H9 (cell line): Measurements from ENCODE around the gene SH3GL1. TPM values are rescaled to one million over a fixed set of nuclear protein-coding genes. Genes with fewer than 3 reads are reported as not detected.
A peak's percentile ranks its signal among the peaks of the same experiment; 100 is the strongest.

Experiments
- DNase-seq: peaks from one replicate; pipeline ENCODE4 v3.0.0-alpha.2; 2017
- H2AFZ ChIP-seq: one replicate; pipeline ENCODE4 v1.6.1; 2013; ENCODE audit warnings: mild to moderate bottlenecking, low read length, control low read depth, moderate library complexity
- H2AK5ac ChIP-seq: 2 replicates; pipeline ENCODE4 v1.6.1; 2013; ENCODE audit warnings: low read length, control low read depth, mixed read lengths; ENCODE audit not compliant: insufficient read length
- H2BK120ac ChIP-seq: one replicate; pipeline ENCODE4 v1.6.1; 2013; ENCODE audit warnings: low read depth, mild to moderate bottlenecking, low read length, control low read depth, inconsistent platforms; ENCODE audit not compliant: poor library complexity, severe bottlenecking
- H2BK12ac ChIP-seq: 2 replicates; pipeline ENCODE4 v1.6.1; 2013; ENCODE audit warnings: low read length, control low read depth, mixed read lengths, low read depth; ENCODE audit not compliant: insufficient read length
- H2BK15ac ChIP-seq: 2 replicates; pipeline ENCODE4 v1.6.1; 2013; ENCODE audit warnings: low read depth, low read length, control low read depth
- H2BK20ac ChIP-seq: one replicate; pipeline ENCODE4 v1.6.1; 2013; ENCODE audit warnings: low read depth, mild to moderate bottlenecking, low read length, control low read depth, inconsistent platforms; ENCODE audit not compliant: poor library complexity, severe bottlenecking
- H2BK5ac ChIP-seq: 2 replicates; pipeline ENCODE4 v1.6.1; 2013; ENCODE audit warnings: low read length, control low read depth, mixed read lengths; ENCODE audit not compliant: insufficient read length
- H3K14ac ChIP-seq: 2 replicates; pipeline ENCODE4 v1.6.1; 2013; ENCODE audit warnings: low read length, control low read depth; ENCODE audit not compliant: insufficient read depth
- H3K18ac ChIP-seq: 2 replicates; pipeline ENCODE4 v1.6.1; 2013; ENCODE audit warnings: low read depth, mild to moderate bottlenecking, mixed read lengths, low read length, control low read depth; ENCODE audit not compliant: insufficient read length
- H3K23ac ChIP-seq: 2 replicates; pipeline ENCODE4 v1.6.1; 2013; ENCODE audit warnings: low read length, control low read depth, mixed read lengths, low read depth; ENCODE audit not compliant: insufficient read length
- H3K23me2 ChIP-seq: 2 replicates; pipeline ENCODE4 v1.6.1; 2013; ENCODE audit warnings: low read depth, mild to moderate bottlenecking, mixed read lengths, low read length, control low read depth; ENCODE audit not compliant: insufficient read length, poor library complexity, severe bottlenecking
- H3K27ac ChIP-seq: 2 replicates; pipeline ENCODE4 v1.5.1; 2013; ENCODE audit warnings: low read length, control low read depth, mixed read lengths, low read depth; ENCODE audit not compliant: insufficient read length
- H3K27me3 ChIP-seq: 2 replicates; pipeline ENCODE4 v1.6.1; 2013; ENCODE audit warnings: low read length, control low read depth, inconsistent platforms; ENCODE audit not compliant: insufficient read depth
- H3K4ac ChIP-seq: 2 replicates; pipeline ENCODE4 v1.6.1; 2013; ENCODE audit warnings: low read depth, mild to moderate bottlenecking, control low read depth, inconsistent platforms, low read length, moderate library complexity
- H3K4me1 ChIP-seq: 2 replicates; pipeline ENCODE4 v1.6.1; 2013; ENCODE audit warnings: low read length, control low read depth, inconsistent platforms; ENCODE audit not compliant: insufficient read depth
- H3K4me2 ChIP-seq: 2 replicates; pipeline ENCODE4 v1.6.1; 2013; ENCODE audit warnings: low read length, control low read depth, mixed read lengths; ENCODE audit not compliant: insufficient read length, insufficient read depth
- H3K56ac ChIP-seq: 2 replicates; pipeline ENCODE4 v1.6.1; 2013; ENCODE audit warnings: low read depth, mild to moderate bottlenecking, mixed read lengths, low read length, control low read depth; ENCODE audit not compliant: insufficient read length
- H3K79me1 ChIP-seq: 2 replicates; pipeline ENCODE4 v1.6.1; 2013; ENCODE audit warnings: low read depth, mild to moderate bottlenecking, moderate library complexity, low read length, control low read depth, inconsistent platforms; ENCODE audit not compliant: insufficient read depth, poor library complexity, severe bottlenecking
- H3K79me2 ChIP-seq: 2 replicates; pipeline ENCODE4 v1.6.1; 2013; ENCODE audit warnings: low read length, control low read depth, inconsistent platforms; ENCODE audit not compliant: insufficient read depth
- H3K9ac ChIP-seq: 2 replicates; pipeline ENCODE4 v1.6.1; 2013; ENCODE audit warnings: low read length, control low read depth, mixed read lengths; ENCODE audit not compliant: insufficient read length; ENCODE audit errors: extremely low read depth
- H3K9me3 ChIP-seq: one replicate; pipeline ENCODE4 v1.6.1; 2013; ENCODE audit warnings: low read depth, low read length, inconsistent platforms; ENCODE audit not compliant: control insufficient read depth
- H3T11ph ChIP-seq: one replicate; pipeline ENCODE4 v1.6.1; 2013; ENCODE audit warnings: mild to moderate bottlenecking, low read length, control low read depth, inconsistent platforms
- H4K20me1 ChIP-seq: one replicate; pipeline ENCODE4 v1.6.1; 2013; ENCODE audit not compliant: control insufficient read depth, insufficient read length, insufficient read depth
- H4K5ac ChIP-seq: 2 replicates; pipeline ENCODE4 v1.6.1; 2013; ENCODE audit warnings: low read depth, mild to moderate bottlenecking, mixed read lengths, low read length, control low read depth; ENCODE audit not compliant: insufficient read length
- H4K8ac ChIP-seq: replicated peaks from 2 replicates; pipeline ENCODE4 v1.6.1; 2013; ENCODE audit warnings: low read length, control low read depth, mixed read lengths, low read depth; ENCODE audit not compliant: insufficient read length
- H4K91ac ChIP-seq: 2 replicates; pipeline ENCODE4 v1.6.1; 2013; ENCODE audit warnings: low read depth, mild to moderate bottlenecking, moderate library complexity, mixed read lengths, low read length, control low read depth; ENCODE audit not compliant: insufficient read length
- H3K27ac Mint-ChIP-seq, 3 experiments: 2 replicates in 2 of 3; 3 replicates in 1 of 3; pipeline ENCODE4 v1.8.0; 2020 to 2021; ENCODE audit warnings: mixed read lengths in 3 of 3, mild to moderate bottlenecking in 1 of 3, moderate library complexity in 1 of 3
- H3K27me3 Mint-ChIP-seq: 2 replicates; pipeline ENCODE4 v1.8.0; 2021; ENCODE audit warnings: low read depth, mild to moderate bottlenecking, moderate library complexity, mixed read lengths
- H3K36me3 Mint-ChIP-seq, 3 experiments: 2 replicates in 2 of 3; 3 replicates in 1 of 3; pipeline ENCODE4 v1.8.0; 2020 to 2021; ENCODE audit warnings: low read depth in 3 of 3, mixed read lengths in 3 of 3; ENCODE audit not compliant: insufficient read depth in 1 of 3
- H3K4me1 Mint-ChIP-seq, 2 experiments: 2 replicates each; pipeline ENCODE4 v1.8.0; 2020; ENCODE audit warnings: mixed read lengths in 2 of 2
- H3K4me3 Mint-ChIP-seq, 2 experiments: 2 replicates in 1 of 2; 3 replicates in 1 of 2; pipeline ENCODE4 v1.8.0; 2020 to 2021; ENCODE audit warnings: mild to moderate bottlenecking in 2 of 2, mixed read lengths in 2 of 2, moderate library complexity in 1 of 2
- H3K9me3 Mint-ChIP-seq, 2 experiments: 2 replicates in 1 of 2; 3 replicates in 1 of 2; pipeline ENCODE4 v1.8.0; 2020; ENCODE audit warnings: mild to moderate bottlenecking in 2 of 2, mixed read lengths in 2 of 2, moderate library complexity in 1 of 2
- WGBS: extraction: QIAGEN DNeasy Blood & Tissue Kit; methylation state at CpG from one replicate; pipeline ENCODE4 v1.1.7; 2013; ENCODE audit warnings: missing lambda C conversion rate, low lambda C conversion rate, mixed read lengths; ENCODE audit not compliant: insufficient read length; ENCODE audit errors: extremely low coverage; 5-methylcytosine and 5-hydroxymethylcytosine counted together
- total RNA-seq: library from RNA; stranded (reverse); gene quantifications from 2 replicates; pipeline ENCODE4 v1.2.1, GENCODE V29; 2021
- TF ChIP-seq, protein P1 (sequence below): fragments of 200-600 bp; sonication (generic); conservative IDR thresholded peaks from 3 replicates; pipeline ENCODE4 v1.8.0; 2021; ENCODE audit warnings: antibody characterized with exemption, mild to moderate bottlenecking

Gene SH3GL1
- total RNA-seq, 1 experiment from 2014 or later: 85.5 TPM

DNA sequence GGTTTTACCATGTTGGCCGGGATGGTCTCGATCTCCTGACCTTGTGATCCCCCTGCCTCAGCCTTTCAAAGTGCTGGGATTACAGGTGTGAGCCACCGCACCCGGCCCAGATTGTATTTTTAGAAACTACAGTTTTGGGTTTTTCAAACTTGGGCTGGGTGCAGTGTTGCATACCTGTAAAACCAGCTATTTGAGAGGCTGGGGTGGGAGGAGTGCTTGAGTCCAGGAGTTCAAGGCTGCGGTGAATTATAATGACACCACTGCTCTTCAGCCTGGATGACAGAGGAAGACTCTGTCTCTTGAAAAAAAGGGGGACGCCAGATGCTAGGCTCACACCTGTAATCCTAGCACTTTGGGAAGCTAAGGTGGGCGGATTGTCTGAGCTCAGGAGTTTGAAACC is 6.3 kb upstream of the SH3GL1 start:
- no CpG with 5 or more reads among the region's 7 CpGs for WGBS
- H2BK5ac ChIP-seq: no peak overlapping the region
- H3K23ac ChIP-seq: no peak overlapping the region
- no peak overlapping the region for H3K9ac ChIP-seq
- peak overlapping the region; percentile 57 to 87 (median 66); a peak in 3 of 7 replicates for H3K27ac Mint-ChIP-seq
- H3T11ph ChIP-seq: no peak overlapping the region
- peak overlapping the region in 1 of 2 experiments; percentile 32; a peak in 1 of 5 replicates for H3K4me3 Mint-ChIP-seq
- H4K5ac ChIP-seq: no peak overlapping the region
- peaks cover 4% of the 10 kb centered on the region for H3K79me1 ChIP-seq
- H3K18ac ChIP-seq: no peak overlapping the region
- peaks cover 9% of the 10 kb centered on the region for H3K4me1 ChIP-seq
- H2AK5ac ChIP-seq: no peak overlapping the region
- peaks cover 40 to 74% (median 69%) of the 10 kb centered on the region in 3 experiments; a peak in 6 of 7 replicates for H3K36me3 Mint-ChIP-seq
- H3K27me3 Mint-ChIP-seq: no peaks in the 10 kb centered on the region
- H2BK15ac ChIP-seq: no peak overlapping the region
- no peak overlapping the region for H2BK120ac ChIP-seq
- H2BK12ac ChIP-seq: no peak overlapping the region
- peaks cover 4% of the 10 kb centered on the region for H3K23me2 ChIP-seq
- H3K79me2 ChIP-seq: peaks cover 37% of the 10 kb centered on the region
- H4K91ac ChIP-seq: no peak overlapping the region
- no peak overlapping the region for H2BK20ac ChIP-seq
- no peak overlapping the region for H3K27ac ChIP-seq
- peak; percentile 17 for DNase-seq
- H3K4ac ChIP-seq: no peak overlapping the region
- no peak overlapping the region for H4K8ac ChIP-seq
- no peaks in the 10 kb centered on the region for H3K9me3 Mint-ChIP-seq
- H3K27me3 ChIP-seq: no peaks in the 10 kb centered on the region
- no peak overlapping the region for H3K14ac ChIP-seq
- H3K9me3 ChIP-seq: no peaks in the 10 kb centered on the region
- TF ChIP-seq, protein P1, sequence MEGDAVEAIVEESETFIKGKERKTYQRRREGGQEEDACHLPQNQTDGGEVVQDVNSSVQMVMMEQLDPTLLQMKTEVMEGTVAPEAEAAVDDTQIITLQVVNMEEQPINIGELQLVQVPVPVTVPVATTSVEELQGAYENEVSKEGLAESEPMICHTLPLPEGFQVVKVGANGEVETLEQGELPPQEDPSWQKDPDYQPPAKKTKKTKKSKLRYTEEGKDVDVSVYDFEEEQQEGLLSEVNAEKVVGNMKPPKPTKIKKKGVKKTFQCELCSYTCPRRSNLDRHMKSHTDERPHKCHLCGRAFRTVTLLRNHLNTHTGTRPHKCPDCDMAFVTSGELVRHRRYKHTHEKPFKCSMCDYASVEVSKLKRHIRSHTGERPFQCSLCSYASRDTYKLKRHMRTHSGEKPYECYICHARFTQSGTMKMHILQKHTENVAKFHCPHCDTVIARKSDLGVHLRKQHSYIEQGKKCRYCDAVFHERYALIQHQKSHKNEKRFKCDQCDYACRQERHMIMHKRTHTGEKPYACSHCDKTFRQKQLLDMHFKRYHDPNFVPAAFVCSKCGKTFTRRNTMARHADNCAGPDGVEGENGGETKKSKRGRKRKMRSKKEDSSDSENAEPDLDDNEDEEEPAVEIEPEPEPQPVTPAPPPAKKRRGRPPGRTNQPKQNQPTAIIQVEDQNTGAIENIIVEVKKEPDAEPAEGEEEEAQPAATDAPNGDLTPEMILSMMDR: no peak
- H3K4me1 Mint-ChIP-seq: peaks cover 59 to 67% of the 10 kb centered on the region in 2 experiments
- no peak overlapping the region for H3K56ac ChIP-seq
- H2AFZ ChIP-seq: no peak overlapping the region
- no peak overlapping the region for H3K4me2 ChIP-seq
- H4K20me1 ChIP-seq: no peaks in the 10 kb centered on the region
